Neural crest cell (in vitro differentiated cells): Measurements from ENCODE around the gene ZDHHC7. TPM values are rescaled to one million over a fixed set of nuclear protein-coding genes. Genes with fewer than 3 reads are reported as not detected.

Experiments used
- DNase-seq: peaks from one replicate; pipeline ENCODE4 v3.0.0; 2021; ENCODE audit warnings: low read depth, mixed read lengths, low spot score
- H3K27ac Mint-ChIP-seq: one replicate; pipeline ENCODE4 v1.8.0; 2021; ENCODE audit warnings: mild to moderate bottlenecking, mixed read lengths; ENCODE audit not compliant: unreplicated experiment
- H3K27me3 Mint-ChIP-seq: 2 replicates; pipeline ENCODE4 v1.8.0; 2021; ENCODE audit warnings: low read depth, mild to moderate bottlenecking, mixed read lengths
- H3K36me3 Mint-ChIP-seq: 2 replicates; pipeline ENCODE4 v1.8.0; 2021; ENCODE audit warnings: low read depth, mild to moderate bottlenecking, mixed read lengths
- H3K4me1 Mint-ChIP-seq: 2 replicates; pipeline ENCODE4 v1.8.0; 2021; ENCODE audit warnings: mixed read lengths
- H3K4me3 Mint-ChIP-seq: one replicate; pipeline ENCODE4 v1.8.0; 2021; ENCODE audit warnings: mild to moderate bottlenecking, mixed read lengths
- H3K9me3 Mint-ChIP-seq: 2 replicates; pipeline ENCODE4 v1.8.0; 2021; ENCODE audit warnings: mixed read lengths
- total RNA-seq: library from RNA; stranded (reverse); gene quantifications from 2 replicates; pipeline ENCODE4 v1.2.1, GENCODE V29; 2021
- TF ChIP-seq, protein P1 (sequence below): fragments of 200-600 bp; sonication (generic); conservative IDR thresholded peaks from 2 replicates; pipeline ENCODE4 v1.5.0; 2021; ENCODE audit warnings: antibody characterized with exemption, mild to moderate bottlenecking

Gene ZDHHC7
- total RNA-seq, 1 donor from 2014 or later: 40.0 TPM

DNA sequence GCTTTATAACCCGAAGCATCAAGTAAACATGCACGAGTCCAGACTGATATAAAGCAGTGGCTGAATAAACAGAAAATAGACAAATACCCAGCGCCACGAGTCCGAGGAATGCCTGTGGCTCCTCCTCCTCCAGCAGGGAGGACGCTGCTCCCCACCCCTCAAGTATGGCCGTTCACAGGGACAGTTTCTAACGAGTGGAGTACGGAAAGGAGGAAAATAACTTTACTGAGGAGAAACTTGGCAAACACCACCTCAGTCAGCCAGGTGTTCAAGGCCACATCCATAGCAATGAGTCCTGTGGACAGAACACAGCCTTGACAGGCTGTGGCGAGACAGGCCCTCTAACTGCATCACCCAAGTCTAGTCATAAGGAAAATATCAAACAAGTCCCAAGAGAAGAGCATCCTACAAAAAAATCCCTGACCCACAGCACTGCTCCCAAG lies 9.2 kb downstream of the ZDHHC7 start:
- H3K4me1 Mint-ChIP-seq: peaks cover 37% of the 10 kb centered on the region
- no peak overlapping the region for H3K27ac Mint-ChIP-seq
- no peaks in the 10 kb centered on the region for H3K36me3 Mint-ChIP-seq
- no peaks in the 10 kb centered on the region for H3K27me3 Mint-ChIP-seq
- H3K9me3 Mint-ChIP-seq: no peaks in the 10 kb centered on the region
- TF ChIP-seq, protein P1, sequence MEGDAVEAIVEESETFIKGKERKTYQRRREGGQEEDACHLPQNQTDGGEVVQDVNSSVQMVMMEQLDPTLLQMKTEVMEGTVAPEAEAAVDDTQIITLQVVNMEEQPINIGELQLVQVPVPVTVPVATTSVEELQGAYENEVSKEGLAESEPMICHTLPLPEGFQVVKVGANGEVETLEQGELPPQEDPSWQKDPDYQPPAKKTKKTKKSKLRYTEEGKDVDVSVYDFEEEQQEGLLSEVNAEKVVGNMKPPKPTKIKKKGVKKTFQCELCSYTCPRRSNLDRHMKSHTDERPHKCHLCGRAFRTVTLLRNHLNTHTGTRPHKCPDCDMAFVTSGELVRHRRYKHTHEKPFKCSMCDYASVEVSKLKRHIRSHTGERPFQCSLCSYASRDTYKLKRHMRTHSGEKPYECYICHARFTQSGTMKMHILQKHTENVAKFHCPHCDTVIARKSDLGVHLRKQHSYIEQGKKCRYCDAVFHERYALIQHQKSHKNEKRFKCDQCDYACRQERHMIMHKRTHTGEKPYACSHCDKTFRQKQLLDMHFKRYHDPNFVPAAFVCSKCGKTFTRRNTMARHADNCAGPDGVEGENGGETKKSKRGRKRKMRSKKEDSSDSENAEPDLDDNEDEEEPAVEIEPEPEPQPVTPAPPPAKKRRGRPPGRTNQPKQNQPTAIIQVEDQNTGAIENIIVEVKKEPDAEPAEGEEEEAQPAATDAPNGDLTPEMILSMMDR: no peak
- H3K4me3 Mint-ChIP-seq: no peak overlapping the region
- no peak for DNase-seq

GRCh38 chr16:84999857-85000480 lies 11.4 kb downstream of the ZDHHC7 start:
- no peaks in the 10 kb centered on the region for H3K27me3 Mint-ChIP-seq
- TF ChIP-seq, protein P1: no peak
- no peaks in the 10 kb centered on the region for H3K36me3 Mint-ChIP-seq
- H3K9me3 Mint-ChIP-seq: no peaks in the 10 kb centered on the region
- H3K4me3 Mint-ChIP-seq: no peak overlapping the region
- H3K4me1 Mint-ChIP-seq: peaks cover 34% of the 10 kb centered on the region
- DNase-seq: no peak
- H3K27ac Mint-ChIP-seq: no peak overlapping the region

DNA sequence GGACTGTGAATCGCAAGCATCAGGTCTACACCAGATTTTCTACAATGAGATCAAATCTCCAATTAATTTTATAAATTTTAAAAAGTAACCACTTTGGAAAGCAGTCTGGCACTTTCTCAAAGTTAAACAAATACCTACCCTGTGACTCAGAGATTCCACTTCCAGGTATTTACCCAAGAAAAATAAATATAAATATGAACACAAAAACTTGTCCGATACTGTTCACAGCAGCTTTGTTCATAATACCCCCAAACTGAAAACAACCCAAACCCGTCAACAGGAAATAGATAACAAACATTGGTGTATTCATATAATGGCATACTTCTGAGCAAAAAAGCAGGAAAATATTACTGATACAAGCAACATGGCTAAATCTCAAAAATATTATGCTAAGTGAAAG lies 12.1 kb downstream of the ZDHHC7 start:
- Mint-ChIP-seq H3K27ac (no peak overlapping the region), H3K36me3 (peaks cover 2% of the 10 kb centered on the region), H3K4me1 (peaks cover 26% of the 10 kb centered on the region), H3K9me3 (no peaks in the 10 kb centered on the region), H3K27me3 (no peaks in the 10 kb centered on the region), H3K4me3 (no peak overlapping the region)
- TF ChIP-seq, protein P1: no peak
- DNase-seq: no peak

- no peak for DNase-seq
- no peak overlapping the region for H3K27ac Mint-ChIP-seq
- H3K36me3 Mint-ChIP-seq: peaks cover 2% of the 10 kb centered on the region
- peaks cover 5% of the 10 kb centered on the region for H3K4me1 Mint-ChIP-seq
- no peaks in the 10 kb centered on the region for H3K27me3 Mint-ChIP-seq
- H3K9me3 Mint-ChIP-seq: no peaks in the 10 kb centered on the region
- TF ChIP-seq, protein P1: no peak
- no peak overlapping the region for H3K4me3 Mint-ChIP-seq
Measured at GRCh38 chr16:84996365-84996764, 15.0 kb downstream of the ZDHHC7 start.

- Mint-ChIP-seq H3K4me3 (no peak overlapping the region), H3K4me1 (peaks cover 3% of the 10 kb centered on the region), H3K9me3 (no peaks in the 10 kb centered on the region), H3K36me3 (peaks cover 2% of the 10 kb centered on the region), H3K27me3 (no peaks in the 10 kb centered on the region), H3K27ac (no peak overlapping the region)
- TF ChIP-seq, protein P1: no peak
- DNase-seq: no peak
Measured at GRCh38 chr16:84995663-84996062, 15.7 kb downstream of the ZDHHC7 start.
